A673 (cell line): ENCODE results near the gene TMX2. TPM values are rescaled to one million over a fixed set of nuclear protein-coding genes. Genes with fewer than 3 reads are reported as not detected.
"Not testable (repeated sequence)": the region's sequence is repeated elsewhere in the genome, so short reads cannot be mapped to it uniquely, and the experiment has no call there.

Source experiments
- BruUV-seq: library from RNA; stranded (reverse); fragments of 400-500 nt; replicated peaks from 2 replicates; lab custom pipeline; 2021; lab: Mats Ljungman, UMichigan
- CTCF ChIA-PET: fragments of 300-600 bp; sonication (Branson Sonifier 250); formaldehyde crosslinking; loops from one replicate; lab custom pipeline; 2022; ENCODE audit warnings: antibody characterized with exemption; lab: Charles Lee
- POLR2A ChIA-PET: fragments of 300-600 bp; sonication (Branson Sonifier 250); formaldehyde crosslinking; loops from one replicate; lab custom pipeline; 2022; ENCODE audit warnings: antibody characterized with exemption; ENCODE audit not compliant: low non-redundant PET; lab: Charles Lee
- DNase-seq: peaks from one replicate; pipeline ENCODE4 v3.0.0-alpha.2; 2015; ENCODE audit warnings: low spot score
- H3K27ac ChIP-seq: fragments of 200-600 bp; sonication (generic); 2 replicates; pipeline ENCODE4 v1.5.1; 2016; ENCODE audit warnings: mixed run types, low read depth, mild to moderate bottlenecking, mixed read lengths, antibody characterized with exemption, low read length; ENCODE audit not compliant: poor library complexity, severe bottlenecking
- H3K27me3 ChIP-seq: fragments of 200-600 bp; sonication (generic); replicated peaks from 2 replicates; pipeline ENCODE4 v1.6.1; 2017; ENCODE audit warnings: mixed run types, low read depth, mild to moderate bottlenecking, mixed read lengths, antibody characterized with exemption, low read length; ENCODE audit not compliant: insufficient read depth, poor library complexity
- H3K36me3 ChIP-seq: fragments of 200-600 bp; sonication (generic); 2 replicates; pipeline ENCODE4 v1.6.1; 2016; ENCODE audit warnings: mixed run types, mild to moderate bottlenecking, mixed read lengths, antibody characterized with exemption, low read length; ENCODE audit not compliant: insufficient read depth, poor library complexity, severe bottlenecking
- H3K4me1 ChIP-seq: fragments of 200-600 bp; sonication (generic); 2 replicates; pipeline ENCODE4 v1.6.1; 2017; ENCODE audit warnings: mixed run types, mild to moderate bottlenecking, mixed read lengths, antibody characterized with exemption, low read length; ENCODE audit not compliant: insufficient read depth, poor library complexity, severe bottlenecking
- H3K4me3 ChIP-seq: fragments of 200-600 bp; sonication (generic); 2 replicates; pipeline ENCODE4 v1.5.1; 2016; ENCODE audit warnings: low read depth, mixed run types, mild to moderate bottlenecking, mixed read lengths, low read length; ENCODE audit not compliant: poor library complexity, severe bottlenecking
- H3K9me3 ChIP-seq: fragments of 200-600 bp; sonication (generic); 2 replicates; pipeline ENCODE4 v1.6.1; 2016; ENCODE audit warnings: mixed run types, low read depth, mild to moderate bottlenecking, mixed read lengths, antibody characterized with exemption, low read length; ENCODE audit not compliant: poor library complexity, severe bottlenecking
- CTCF ChIP-seq: fragments of 300-800, 200-600 bp; sonication (generic); conservative IDR thresholded peaks from 2 replicates; pipeline ENCODE4 v1.5.1; 2017; ENCODE audit warnings: low read depth, mild to moderate bottlenecking, antibody characterized with exemption, low read length, moderate library complexity, mixed read lengths
- EZH2 ChIP-seq: fragments of 200-600 bp; sonication (generic); IDR thresholded peaks from 2 replicates; pipeline ENCODE4 v1.6.1; 2017; ENCODE audit warnings: borderline replicate concordance, low read depth, mild to moderate bottlenecking, mixed read lengths, antibody characterized with exemption, low read length; ENCODE audit not compliant: poor library complexity, severe bottlenecking
- intact Hi-C: fragments of 100-400 bp; cut with micrococcal nuclease; formaldehyde crosslinking; loops from one replicate; pipeline ENCODE4 v1.10.0; 2022; ENCODE audit not compliant: unreplicated experiment
- total RNA-seq: library from RNA; stranded (reverse); gene quantifications from 2 replicates; pipeline ENCODE4 v1.2.3, GENCODE V29; 2021

TMX2 gene
- total RNA-seq, 1 experiment from 2014 or later = 186 TPM

- no peak overlapping the region for H3K27ac ChIP-seq
- TF ChIP-seq EZH2 = no peak
- no peak for TF ChIP-seq CTCF
- H3K9me3 ChIP-seq = no peaks in the 10 kb centered on the region
- no peaks in the 10 kb centered on the region for H3K4me1 ChIP-seq
- no peak for DNase-seq
- intact Hi-C loops = no loop called here
- peaks cover 50% of the 10 kb centered on the region for H3K36me3 ChIP-seq
- no peak overlapping the region for H3K4me3 ChIP-seq
- H3K27me3 ChIP-seq = no peaks in the 10 kb centered on the region
- BruUV-seq = TSS peak; percentile 15
- ChIA-PET CTCF (no interaction called here), POLR2A (no interaction called here)
These were observed 7.5 kb upstream of the TMX2 start for GRCh38 chr11:57704932-57705331.

DNA sequence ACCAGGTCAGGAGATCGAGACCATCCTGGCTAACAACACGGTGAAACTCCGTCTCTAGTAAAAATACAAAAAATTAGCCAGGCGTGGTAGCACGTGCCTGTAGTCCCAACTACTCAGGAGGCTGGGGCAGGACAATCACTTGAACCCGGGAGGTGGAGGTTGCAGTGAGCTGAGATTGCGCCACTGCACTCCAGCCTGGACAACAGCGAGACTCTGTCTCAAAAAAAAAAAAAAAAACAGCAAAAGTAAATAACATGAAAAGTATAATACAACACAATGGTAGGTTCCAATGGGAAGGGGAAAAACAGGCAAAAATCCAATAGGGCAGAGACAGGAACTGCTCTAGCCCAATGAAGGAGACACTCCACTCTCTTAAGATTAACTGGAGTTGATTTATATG is 7.0 kb upstream of the TMX2 start:
- intact Hi-C loops, H3K4me3 ChIP-seq, POLR2A ChIA-PET, H3K9me3 ChIP-seq, BruUV-seq, H3K27me3 ChIP-seq, H3K4me1 ChIP-seq, H3K27ac ChIP-seq, CTCF ChIA-PET, DNase-seq: not testable (repeated sequence)
- peaks cover 45% of the 10 kb centered on the region for H3K36me3 ChIP-seq

DNA sequence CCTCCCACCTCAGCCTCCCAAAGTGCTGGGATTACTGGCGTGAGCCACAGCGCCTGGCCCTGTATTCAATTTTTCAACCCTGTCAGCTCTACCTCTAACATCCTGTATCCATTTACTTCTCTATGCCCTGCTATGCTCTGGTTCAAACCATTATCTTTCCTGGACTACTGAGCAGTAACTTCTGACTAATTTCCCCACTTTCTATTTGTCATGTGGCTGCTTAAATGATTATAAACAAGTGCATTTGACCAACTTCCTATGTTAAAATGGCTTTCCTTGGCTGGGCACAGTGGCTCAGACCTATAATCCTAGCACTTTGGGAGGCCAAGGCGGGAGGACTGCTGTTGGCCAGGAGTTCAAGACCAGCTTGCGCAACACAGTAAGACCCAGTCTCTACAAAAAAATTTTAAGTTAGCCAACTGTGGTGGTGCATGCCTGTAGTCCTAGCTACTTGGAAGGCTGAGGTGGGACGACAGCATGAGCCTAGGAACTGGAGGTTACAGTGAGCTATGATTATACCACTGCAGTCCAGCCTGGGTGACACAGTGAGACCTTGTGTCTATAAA is 2.5 kb upstream of the TMX2 start:
- Histone ChIP-seq H3K27ac (no peak overlapping the region), H3K9me3 (no peaks in the 10 kb centered on the region), H3K27me3 (no peaks in the 10 kb centered on the region), H3K4me1 (peaks cover 22% of the 10 kb centered on the region), H3K4me3 (no peak overlapping the region), H3K36me3 (peaks cover 7% of the 10 kb centered on the region)
- CTCF ChIA-PET = no interaction called here
- no TSS peak for BruUV-seq
- POLR2A ChIA-PET = no interaction called here
- intact Hi-C loops = loop anchor here (5.0 kb wide), 1 partner anchor 43 kb away; the partner anchor contains the start of gene ZDHHC5
- TF ChIP-seq CTCF = no peak
- TF ChIP-seq EZH2 = no peak
- no peak for DNase-seq
